T1000 (cell line): ENCODE measurements around the gene FAM163B.

Experiments used
- DNase-seq: peaks from one replicate; lab custom pipeline; 2025; ENCODE audit warnings: mixed read lengths; lab: John Stamatoyannopoulos, UW

Gene FAM163B

DNA sequence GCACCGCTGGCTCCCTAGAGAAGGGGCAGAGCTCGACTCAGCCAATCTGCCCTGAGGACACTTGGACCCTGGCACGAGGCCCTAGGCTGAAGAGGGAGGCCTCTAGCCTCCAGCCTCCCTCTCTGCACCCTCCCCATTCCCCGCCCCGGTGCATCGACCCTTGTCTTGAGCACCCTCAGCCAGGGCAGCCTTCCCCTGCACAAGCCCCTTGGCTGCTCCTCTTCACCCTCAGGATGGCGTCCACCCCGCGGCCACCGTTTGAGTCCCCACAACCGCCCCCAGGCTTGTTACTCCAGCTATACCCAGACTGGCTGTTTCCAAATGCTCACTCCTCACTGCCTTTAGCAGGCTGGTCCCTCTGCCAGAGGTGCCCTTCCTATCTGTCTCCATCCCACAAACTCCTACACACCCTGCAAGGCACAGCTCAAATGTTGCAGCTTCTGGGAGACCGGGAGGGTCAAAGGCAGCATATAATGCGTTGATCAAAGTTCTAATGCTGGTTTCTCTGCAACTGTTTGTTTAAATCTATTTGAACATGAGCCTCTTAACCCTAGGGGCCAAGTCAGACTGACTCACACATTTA is 6.5 kb upstream of the FAM163B start:
- no peak for DNase-seq

DNA sequence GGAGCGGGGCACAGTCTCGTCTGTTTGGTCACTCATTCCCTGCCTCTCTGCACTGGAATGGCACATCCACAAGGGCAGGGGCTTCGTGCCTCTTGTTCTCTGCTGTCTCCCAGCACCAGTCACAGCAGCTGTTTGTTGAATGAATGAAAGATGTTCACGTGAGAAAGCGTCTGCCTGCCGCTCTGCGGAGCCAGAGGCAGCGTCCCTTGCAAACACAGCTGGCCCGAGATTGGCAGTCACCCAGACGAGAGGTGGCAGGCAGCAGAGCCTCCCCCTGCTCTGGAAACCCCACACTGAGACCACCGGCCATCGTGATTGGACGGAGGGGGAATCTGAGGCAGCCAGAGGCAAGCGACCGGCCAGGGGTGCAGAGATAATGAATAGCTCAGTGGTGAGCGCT is 6.0 kb upstream of the FAM163B start:
- DNase-seq = no peak

DNA sequence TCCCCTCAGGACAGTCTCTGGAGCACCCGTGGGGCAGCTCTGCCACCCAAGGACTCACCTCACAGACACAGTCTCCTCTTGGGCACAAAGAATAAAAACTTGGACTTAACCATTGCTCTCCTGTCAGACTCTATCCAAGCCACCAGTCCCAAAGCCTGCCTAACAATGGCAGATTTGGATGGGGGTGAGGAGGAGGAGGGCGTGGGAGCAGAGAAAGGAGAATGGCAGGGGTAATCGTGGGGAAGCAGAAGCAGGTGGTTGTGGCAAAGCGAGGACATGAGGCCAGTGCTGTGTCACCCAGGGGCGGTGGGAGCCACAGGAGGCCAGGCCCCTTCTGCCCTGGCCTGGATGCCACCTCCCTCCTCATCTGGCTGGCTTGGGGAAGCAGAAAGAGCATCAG is 5.5 kb upstream of the FAM163B start:
- DNase-seq = no peak

DNA sequence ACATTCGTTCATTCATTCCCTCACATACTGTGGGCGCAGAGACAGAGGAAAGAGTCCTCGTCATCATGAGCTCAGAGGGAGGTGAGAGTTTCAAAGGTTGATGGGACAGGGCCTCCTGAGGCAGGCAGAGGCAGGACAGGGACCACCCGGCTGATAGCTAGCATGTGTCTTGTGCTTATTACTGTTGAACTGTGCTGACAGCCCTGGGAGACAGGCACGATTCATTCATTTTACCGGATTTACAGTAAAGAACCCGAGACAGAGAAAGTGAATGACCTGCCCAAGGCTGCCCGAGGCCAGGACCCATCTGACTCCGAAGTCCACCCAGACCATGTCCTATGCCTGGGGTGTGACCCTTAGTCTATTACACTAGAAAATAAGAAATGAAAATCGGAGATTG is 4.9 kb upstream of the FAM163B start:
- DNase-seq = no peak

DNA sequence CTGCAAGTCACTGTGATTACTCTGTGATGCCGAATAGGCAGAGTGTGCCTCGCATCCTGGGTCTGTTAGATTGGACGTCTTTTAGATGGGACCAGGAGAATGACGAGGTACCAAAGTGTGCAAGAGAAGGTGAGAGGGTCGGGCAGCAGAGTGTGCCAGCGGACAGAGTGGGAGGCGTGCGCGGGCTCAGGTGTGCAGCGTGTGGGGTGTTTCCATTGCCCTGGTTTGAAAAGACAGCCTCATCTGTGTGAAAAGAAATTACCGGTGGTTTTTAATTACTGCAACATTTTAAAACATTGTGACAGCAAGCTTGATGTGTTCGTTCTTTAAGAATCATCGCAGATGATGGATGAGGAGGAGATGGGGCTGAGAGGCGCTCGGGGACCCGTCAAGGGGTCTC is 4.2 kb upstream of the FAM163B start:
- DNase-seq = no peak

DNA sequence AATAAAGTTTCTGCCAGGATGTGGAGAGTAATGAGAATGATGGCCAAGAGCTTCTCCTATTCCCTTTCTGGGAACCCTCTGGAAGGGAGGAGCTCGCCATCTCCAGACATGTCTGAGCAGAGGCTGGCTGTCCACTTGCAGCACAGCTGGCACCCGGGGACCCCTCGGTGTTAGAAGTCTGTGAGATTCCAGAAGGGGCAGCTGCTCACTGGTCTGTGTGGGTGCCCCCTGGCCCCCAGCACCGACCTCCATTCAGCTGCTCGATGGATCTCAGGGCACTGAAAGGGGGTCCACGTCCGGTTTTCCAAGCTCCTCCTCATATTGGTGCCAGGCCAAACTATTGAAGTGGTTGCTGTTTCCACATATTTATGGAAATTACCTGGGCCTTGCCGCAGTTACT is 3.6 kb upstream of the FAM163B start:
- no peak for DNase-seq

DNA sequence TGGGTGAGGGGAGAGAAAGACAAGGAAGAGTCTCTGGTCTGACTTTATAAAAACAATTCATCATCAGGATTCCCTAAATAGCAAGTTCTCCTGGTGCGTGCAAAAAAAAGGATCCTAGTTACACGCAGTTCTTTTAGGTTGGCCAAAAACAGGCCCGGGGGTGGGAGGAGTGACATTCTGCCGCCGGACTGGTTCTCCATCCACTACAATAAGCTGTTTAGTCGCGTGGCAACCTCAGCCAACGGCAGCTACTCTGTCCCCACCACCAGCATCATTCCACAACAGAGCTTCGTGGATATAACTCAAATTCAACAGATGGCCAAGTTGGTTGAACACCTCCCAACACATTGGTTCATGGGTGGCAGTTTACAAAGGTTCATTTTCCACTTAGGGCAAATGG is 2.9 kb upstream of the FAM163B start:
- DNase-seq = no peak

DNA sequence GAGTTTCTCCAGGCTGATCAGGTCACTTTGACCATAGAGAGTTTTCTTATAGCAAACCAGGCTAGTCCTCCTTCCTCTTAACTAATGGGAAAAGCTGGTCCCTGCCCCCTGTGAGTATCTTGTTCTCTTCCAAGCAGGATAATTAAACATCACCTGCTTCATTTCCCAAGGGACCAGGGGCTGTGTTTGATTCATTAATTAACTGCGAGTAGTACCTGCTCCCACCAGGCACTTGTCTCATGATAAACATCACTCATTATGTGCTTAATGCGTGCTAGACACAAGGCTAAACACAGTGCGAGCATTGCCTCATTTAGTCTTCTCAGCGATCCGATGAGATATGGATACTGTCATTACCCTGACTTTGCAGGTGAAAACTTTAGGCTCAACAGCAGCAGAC is 1.7 kb upstream of the FAM163B start:
- no peak for DNase-seq

DNA sequence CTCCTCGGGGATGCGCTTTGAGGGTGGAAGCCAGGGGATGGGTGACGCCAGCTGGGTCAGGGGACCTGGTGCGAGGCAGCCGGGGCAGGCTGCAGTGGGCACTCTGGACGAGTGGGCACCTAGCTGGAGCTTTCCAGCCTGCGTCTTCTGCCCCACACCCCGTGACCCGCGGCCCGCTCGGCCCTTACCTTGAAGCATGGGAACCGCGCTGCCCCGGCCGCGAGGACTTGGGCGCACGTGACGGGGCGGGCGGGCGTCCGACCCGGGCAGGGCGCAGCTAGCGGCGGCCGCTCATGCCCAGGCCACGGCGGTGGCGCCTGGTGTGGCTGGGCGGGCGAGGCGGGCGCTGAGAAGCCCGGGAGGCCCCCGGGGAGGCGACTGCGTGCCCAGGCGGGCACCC is 300 bp downstream of the FAM163B start:
- no peak for DNase-seq

DNA sequence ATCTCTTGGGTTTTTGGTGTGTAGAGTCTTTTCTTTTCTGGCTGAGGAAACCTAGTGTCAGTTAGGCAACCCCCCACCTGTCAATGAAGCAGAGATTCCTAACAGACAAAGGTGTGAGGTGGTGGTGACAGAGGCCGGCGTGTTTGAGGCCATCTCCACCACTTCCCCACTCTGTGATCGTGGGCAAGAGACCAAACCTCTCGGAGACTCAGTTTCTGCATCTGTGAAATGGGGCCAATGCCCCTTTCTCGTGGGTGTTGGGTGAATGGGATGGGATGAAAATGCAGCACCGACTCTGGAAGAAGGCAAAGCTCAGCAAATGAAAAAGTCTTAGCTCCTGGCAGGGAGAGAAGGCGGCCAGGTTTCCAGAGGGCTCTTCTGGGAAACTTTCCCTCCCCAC is 807 bp downstream of the FAM163B start:
- DNase-seq = no peak

DNA sequence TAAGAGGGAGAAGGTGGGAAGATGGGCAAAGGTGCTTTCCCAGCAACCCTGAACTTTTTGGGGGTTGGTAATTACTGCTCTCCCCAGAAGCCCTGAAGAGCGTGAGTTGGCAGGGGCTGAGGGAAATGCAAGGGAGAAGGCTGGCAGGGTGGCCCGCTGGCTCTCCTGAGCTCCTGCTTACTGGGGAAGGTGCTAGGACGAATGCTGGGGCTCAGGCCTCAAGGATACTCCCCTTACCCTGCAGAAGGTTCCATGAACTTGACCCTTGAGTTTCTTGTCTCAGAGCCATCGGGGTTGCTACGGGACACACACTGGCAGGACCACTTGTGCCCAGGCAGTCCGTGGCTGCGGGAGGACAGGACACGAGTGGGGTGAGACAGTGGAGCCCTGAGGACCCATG is 1.2 kb downstream of the FAM163B start:
- DNase-seq = no peak

DNA sequence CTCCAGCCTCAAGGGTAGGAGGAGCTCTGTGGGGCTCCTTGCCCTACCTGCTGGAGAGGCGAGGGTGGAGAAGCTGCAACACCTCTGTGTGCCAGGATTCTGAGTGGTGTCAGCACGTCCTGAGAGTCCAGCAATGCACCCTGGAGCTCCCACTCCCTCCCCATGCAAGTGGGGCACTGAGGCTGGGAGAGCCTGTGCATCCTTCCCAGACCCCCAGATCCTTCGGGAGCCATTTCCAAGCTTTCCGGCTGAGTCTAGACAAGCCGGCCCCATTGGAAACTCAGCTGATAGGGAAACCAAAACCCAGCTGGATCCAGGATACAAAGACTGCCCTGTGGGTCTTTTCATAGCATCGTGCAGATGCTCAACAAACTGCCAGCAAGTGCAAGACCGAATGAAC is 1.8 kb downstream of the FAM163B start:
- no peak for DNase-seq

DNA sequence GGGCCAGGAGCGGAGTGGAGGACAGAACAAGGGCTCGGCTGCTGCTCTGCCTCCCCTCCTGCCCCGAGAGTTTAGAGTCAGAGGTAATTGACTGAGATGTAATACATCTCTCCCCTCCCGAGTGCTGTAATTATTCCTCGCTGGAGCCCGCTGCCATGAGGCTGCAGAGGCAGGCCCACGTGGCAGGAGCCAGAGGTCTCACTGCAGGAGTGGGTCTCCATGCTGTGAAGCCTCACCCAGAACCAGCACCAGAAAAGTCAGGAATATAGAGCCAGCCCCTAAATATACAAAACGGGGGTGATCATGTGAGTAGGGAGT is 2.5 kb downstream of the FAM163B start:
- no peak for DNase-seq

DNA sequence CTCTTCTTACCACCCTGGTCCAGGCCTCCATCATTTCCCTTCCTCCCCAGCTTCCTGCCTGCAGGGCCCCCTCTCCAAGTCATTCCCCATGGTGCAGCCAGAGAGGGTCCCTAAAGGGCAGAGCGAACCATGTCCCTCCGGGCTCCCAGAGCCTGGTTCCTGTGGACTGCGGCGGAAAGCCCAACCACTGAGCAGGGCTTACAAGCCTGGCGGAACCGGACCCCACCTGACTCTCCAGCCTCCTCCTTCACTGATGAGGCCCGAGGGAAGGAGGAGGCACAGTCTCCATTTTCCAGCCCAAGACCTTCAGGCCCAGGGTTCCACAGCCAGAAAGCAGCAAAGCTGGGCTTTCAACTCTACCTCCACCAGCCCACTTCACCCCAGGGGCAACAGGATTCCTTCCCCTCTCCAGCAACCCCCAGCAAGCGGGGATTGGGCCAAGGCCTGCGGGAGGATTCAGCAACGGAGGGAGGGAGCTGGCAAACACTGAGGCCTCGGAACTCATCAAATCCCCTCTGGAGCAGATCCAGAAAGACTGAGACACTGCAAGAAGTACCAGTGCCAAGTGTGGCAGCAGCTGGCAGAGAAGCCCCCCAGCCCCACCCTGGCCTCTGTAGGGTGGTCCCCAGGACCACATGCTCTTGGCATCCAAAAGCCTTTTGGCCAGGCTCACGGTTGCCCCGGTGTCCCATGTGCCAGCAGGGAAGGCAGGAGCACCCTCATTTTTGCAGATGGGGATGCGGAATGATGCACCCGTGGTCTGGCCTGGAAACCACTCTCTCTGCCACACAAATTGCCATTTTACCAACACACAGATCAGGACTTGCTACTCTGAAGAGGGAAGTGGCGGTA is 3.1 kb downstream of the FAM163B start:
- no peak for DNase-seq

DNA sequence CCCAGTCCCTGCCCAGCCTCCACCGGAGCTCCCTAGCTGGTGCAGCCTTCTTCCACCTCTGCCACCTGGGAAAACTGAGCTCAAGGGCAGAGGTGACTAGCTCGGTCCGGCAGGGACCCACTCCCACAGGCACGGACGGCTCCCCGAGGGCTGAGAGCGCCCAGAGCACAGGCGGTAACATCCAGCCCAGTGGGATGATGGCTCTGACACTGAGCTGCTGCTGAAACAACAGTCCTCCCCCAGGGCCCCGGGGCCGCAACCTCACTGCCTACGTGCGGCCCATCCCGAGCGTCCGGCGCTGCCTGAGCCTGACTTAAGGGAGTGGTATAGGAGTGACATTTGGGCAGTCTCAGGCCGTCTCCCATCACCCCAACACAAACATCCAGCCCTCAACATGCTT is 3.7 kb downstream of the FAM163B start:
- no peak for DNase-seq

DNA sequence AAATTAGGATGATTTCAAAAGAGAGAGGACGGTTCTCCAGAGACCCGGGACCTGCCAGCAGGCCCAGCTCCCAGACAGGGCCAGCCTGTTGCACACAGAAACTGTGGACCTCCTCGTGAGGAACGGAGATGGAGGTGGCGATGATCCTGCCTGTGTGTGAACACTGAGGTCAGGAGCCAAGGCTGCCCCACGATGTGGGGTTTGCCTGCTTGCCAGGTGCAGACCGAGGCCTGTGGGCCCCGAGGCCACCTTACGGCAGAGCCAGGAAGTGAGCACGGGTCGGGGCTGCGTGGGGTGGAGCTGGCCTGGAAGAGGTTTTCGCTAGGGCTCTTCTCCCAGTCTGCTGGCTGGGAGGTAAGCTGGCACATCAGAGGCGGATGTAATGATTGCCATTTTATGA is 4.3 kb downstream of the FAM163B start:
- no peak for DNase-seq

DNA sequence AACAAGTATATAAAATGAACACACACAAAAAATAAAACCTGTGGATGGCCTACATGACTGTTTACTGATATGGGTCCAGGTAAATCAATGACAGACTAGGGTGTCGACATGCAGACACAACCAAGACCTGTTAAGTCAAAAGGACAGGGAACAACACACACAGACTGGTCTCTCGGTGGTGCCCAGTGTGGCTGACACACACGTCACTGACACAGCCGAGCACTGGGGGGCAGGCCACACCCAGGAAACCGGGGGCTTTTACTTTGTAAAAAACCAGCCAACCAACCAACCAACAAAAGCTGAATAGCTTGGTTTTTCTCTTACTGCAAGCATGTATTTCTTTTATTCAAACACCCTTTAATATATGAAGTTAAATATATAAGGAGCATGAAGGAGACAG is 5.0 kb downstream of the FAM163B start:
- DNase-seq = no peak

DNA sequence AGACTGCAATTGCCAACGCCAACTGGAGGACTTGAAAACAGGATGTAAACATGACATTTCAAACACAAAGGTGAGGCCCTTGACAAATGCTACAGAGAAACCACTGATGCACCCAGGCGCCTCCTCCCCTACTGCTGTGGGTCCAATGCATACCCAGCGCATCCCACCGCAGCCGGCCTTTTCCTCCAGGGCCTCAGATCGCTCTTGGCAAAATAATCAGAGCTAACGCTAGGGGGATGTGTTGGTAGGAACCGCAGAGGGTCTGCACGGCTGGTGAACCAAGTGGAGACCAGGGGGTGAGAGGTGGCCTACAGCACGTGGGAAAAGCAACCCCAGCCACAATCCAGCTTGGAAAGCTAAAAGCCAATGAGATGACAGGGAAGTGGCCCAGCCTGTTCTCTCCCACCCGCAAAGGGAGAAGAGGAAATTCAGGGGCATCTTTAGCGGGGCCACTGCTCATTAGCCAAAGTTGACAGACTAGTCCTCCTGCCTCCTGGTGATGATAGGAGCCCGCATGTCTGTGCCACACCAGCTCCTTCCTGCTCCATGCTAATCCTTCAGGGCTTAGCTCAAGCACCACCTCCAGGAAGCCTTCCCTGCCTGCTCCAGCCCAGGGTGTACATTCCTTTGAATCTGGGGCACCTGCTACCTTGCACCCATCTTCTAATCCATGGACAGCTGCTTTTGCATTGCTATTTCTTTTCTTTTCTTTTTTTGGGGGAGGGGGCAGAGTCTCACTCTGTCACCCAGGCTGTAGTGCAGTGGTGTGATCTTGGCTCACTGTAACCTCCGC is 5.9 kb downstream of the FAM163B start:
- DNase-seq = no peak

DNA sequence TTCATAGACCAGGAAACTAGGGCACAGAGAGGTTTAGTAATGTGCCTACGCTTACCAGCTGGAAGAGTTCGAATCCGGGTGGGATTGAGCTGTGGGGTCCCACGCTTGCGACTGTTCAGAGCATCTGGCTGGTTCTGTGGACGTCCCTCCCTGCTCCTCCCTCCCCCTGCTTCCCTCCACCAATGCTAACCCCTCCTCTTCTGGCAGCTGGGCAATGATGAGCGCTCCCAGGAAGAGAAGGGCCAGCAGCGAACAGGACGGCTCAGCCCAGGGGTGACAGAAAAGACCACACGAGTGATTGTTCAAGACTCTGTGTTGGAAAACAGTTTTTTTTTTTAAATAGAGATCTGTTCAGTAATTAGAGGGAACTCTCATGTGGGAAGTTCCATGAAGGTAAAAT is 6.9 kb downstream of the FAM163B start:
- DNase-seq = no peak

DNA sequence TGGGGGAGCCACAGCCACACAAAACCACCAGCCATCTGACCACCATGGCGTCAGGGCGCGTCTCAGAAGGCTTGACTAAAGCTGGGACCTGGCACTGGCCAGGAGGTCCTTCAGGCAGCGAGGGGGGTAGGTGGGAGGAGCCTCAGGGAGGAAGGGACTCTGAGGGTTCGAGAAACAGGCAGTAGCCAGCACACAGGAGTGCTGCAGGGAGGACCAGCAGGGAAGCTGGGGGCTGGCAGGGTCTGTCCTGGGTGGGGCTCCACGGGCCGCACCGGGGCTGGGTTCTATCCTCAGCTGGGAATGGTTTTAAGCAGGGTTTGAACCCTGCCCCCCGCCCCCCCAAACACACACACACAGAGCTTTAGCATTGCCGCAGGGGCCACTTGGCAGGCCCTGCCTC is 7.4 kb downstream of the FAM163B start:
- DNase-seq = no peak

DNA sequence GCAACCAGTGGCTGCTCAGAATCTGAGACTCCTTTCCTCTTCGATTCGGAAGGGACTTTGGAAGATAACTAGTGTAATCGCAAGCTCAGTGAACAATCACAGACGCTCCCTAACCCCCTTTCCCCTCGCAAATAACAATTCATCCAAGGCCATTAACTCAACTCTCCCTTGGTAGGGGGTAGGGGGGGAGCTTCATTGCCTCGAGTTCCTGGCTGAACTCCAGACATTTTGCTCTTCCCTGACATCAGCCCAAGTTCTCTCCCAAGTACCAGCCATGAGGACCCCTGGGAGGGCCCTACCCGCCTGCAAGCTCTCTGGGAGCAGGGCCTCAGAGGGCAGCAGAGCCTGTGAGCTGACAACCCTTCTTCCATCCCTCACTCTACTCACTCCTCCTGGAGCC is 8.4 kb downstream of the FAM163B start:
- no peak for DNase-seq

DNA sequence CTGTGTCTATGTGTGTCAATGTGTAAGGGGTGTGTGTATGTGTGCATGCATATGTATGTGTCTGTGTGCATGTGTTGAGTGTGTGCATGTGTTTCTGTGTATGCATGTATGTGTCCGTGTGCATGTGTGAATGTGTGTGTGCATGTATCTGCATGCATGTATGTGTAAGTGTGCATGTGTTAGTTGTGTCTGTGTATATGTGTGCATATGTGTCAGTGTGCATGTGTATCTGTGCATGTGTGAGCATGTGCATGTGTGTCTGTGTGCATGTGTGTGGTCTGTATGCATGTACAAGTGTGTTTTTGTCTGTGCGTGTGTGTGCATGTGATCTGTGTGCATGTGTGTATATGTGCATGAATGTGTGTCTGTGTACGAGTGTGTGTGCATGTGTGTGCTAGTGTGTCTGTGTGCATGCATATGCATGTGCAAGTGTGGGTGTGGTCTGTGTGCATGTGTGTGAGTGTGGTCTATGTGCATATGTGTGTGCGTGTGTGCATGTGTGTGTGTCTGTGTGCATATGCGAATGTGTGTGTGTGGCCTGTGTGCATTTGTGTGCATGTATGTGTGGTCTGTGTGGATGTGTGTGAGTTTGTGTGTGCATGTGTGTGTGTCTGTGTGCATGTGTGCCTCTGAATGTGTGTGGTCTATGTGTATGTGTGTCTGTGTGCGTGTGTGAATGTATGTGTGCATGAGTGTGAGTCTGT is 9.6 kb downstream of the FAM163B start:
- DNase-seq = no peak

DNA sequence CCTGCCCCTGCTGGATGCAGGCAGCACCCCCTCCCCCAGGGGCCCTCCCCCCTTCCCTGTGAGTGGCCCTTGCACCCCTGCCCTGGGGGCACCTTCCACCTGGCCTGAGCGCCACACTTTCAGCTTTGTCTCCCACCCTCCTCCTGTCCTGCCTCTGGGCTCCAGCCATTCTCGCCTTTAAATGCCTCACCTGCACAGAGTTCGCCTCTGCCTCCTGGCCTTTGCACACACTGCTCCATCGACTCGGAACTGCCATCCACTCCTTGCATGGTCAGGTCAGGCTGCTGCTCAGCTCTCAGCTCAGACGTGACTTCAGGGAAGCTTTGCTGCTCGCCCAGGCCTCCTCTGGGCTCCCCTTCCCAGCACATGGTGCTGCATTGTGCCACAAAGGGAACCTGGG is 10.2 kb downstream of the FAM163B start:
- no peak for DNase-seq
